GM18868 (cell line): Measurements from ENCODE around the gene MRPL54.

Experiments
- ATAC-seq: cut with Tn5 transposase; IDR thresholded peaks from one replicate; pipeline ENCODE4 v1.9.1; 2021; ENCODE audit warnings: mild to moderate bottlenecking, moderate library complexity; ENCODE audit not compliant: unreplicated experiment

MRPL54 gene

GRCh38 chr19:3768015-3768747, 5.7 kb downstream of the MRPL54 start:
- no peak for ATAC-seq

GRCh38 chr19:3768748-3769099, 6.2 kb downstream of the MRPL54 start:
- no peak for ATAC-seq

GRCh38 chr19:3769494-3769893, 7.0 kb downstream of the MRPL54 start:
- no peak for ATAC-seq

- ATAC-seq = no peak
Measured at GRCh38 chr19:3770136-3770999, 7.9 kb downstream of the MRPL54 start.

- ATAC-seq = no peak
Measured at GRCh38 chr19:3771000-3771905, 8.8 kb downstream of the MRPL54 start.

GRCh38 chr19:3771906-3772455, 9.5 kb downstream of the MRPL54 start, which contains the start of gene RAX2:
RAX2 (minus strand) TSS chr19:3772228; CDS start chr19:3771742, 486 bp downstream.
- ATAC-seq = no peak

GRCh38 chr19:3773814-3774515, 11.5 kb downstream of the MRPL54 start:
- ATAC-seq = no peak

GRCh38 chr19:3774621-3775373, 12.3 kb downstream of the MRPL54 start:
- no peak for ATAC-seq

- no peak for ATAC-seq
Measured at GRCh38 chr19:3775374-3775711, 12.9 kb downstream of the MRPL54 start.

- no peak for ATAC-seq
Measured at GRCh38 chr19:3775831-3776230, 13.3 kb downstream of the MRPL54 start.

- no peak for ATAC-seq
Measured at GRCh38 chr19:3776479-3777040, 14.1 kb downstream of the MRPL54 start.

GRCh38 chr19:3778104-3778867, 15.8 kb downstream of the MRPL54 start:
- ATAC-seq = no peak

GRCh38 chr19:3778899-3779723, 16.6 kb downstream of the MRPL54 start:
- ATAC-seq = no peak

- ATAC-seq = no peak
Measured at GRCh38 chr19:3780786-3781304, 18.4 kb downstream of the MRPL54 start.

GRCh38 chr19:3781603-3782002, 19.1 kb downstream of the MRPL54 start:
- no peak for ATAC-seq

GRCh38 chr19:3782330-3782729, 19.8 kb downstream of the MRPL54 start:
- ATAC-seq = no peak

- ATAC-seq = no peak
Measured at GRCh38 chr19:3782903-3783302, 20.4 kb downstream of the MRPL54 start.
